ENCODE data around the gene CTDSP2. TPM values are rescaled to one million over a fixed set of nuclear protein-coding genes. Genes with fewer than 3 reads are reported as not detected.
"Not testable (repeated sequence)": the region's sequence is repeated elsewhere in the genome, so short reads cannot be mapped to it uniquely, and the experiment has no call there.

Gene CTDSP2
- total and polyA plus RNA-seq, 5 donors: 41.7 to 116 (median 99.6) TPM

GRCh38 chr12:57821474-57822214 is 24.9 kb downstream of the CTDSP2 start:
- 79% methylated on average over 10 of the region's 10 CpGs for WGBS
- Histone ChIP-seq H3K9me3 (ENCODE audit: control insufficient read depth, low read length) (no peaks in the 10 kb centered on the region), H3K4me1 (ENCODE audit: control insufficient read depth, insufficient read depth, low read length) (peaks cover 22% of the 10 kb centered on the region), H3K27me3 (ENCODE audit: control insufficient read depth, insufficient read depth) (no peaks in the 10 kb centered on the region), H3K27ac (ENCODE audit: low read length) (no peak overlapping the region), H3K4me3 (ENCODE audit: low read length) (no peak overlapping the region)
- peak in 1 of 2 donors; percentile 28 for ATAC-seq
- intact Hi-C loops (cut with DNase I): no loop called here
- no peak for DNase-seq

GRCh38 chr12:57821015-57821414 is 25.5 kb downstream of the CTDSP2 start:
- H3K27me3 ChIP-seq (ENCODE audit: control insufficient read depth, insufficient read depth); ATAC-seq; H3K27ac ChIP-seq (ENCODE audit: low read length); H3K9me3 ChIP-seq (ENCODE audit: control insufficient read depth, low read length); H3K4me3 ChIP-seq (ENCODE audit: low read length); intact Hi-C loops (cut with DNase I); DNase-seq: not testable (repeated sequence)
- WGBS: 76% methylated on average over 5 of the region's 5 CpGs
- peaks cover 24% of the 10 kb centered on the region for H3K4me1 ChIP-seq (ENCODE audit: control insufficient read depth, insufficient read depth, low read length)

- H3K4me3 ChIP-seq (ENCODE audit: low read length); H3K9me3 ChIP-seq (ENCODE audit: control insufficient read depth, low read length); ATAC-seq; H3K27ac ChIP-seq (ENCODE audit: low read length); DNase-seq; H3K27me3 ChIP-seq (ENCODE audit: control insufficient read depth, insufficient read depth); intact Hi-C loops (cut with DNase I): not testable (repeated sequence)
- peaks cover 31% of the 10 kb centered on the region for H3K4me1 ChIP-seq (ENCODE audit: control insufficient read depth, insufficient read depth, low read length)
- WGBS: 74% methylated on average over 8 of the region's 8 CpGs
These were observed 26.4 kb downstream of the CTDSP2 start for GRCh38 chr12:57820119-57820518.

GRCh38 chr12:57817990-57818331 is 28.6 kb downstream of the CTDSP2 start:
- H3K4me3 ChIP-seq (ENCODE audit: low read length); ATAC-seq; H3K9me3 ChIP-seq (ENCODE audit: control insufficient read depth, low read length); DNase-seq; intact Hi-C loops (cut with DNase I); H3K27me3 ChIP-seq (ENCODE audit: control insufficient read depth, insufficient read depth): not testable (repeated sequence)
- Histone ChIP-seq H3K27ac (ENCODE audit: low read length) (peak overlapping the region; percentile 92), H3K4me1 (ENCODE audit: control insufficient read depth, insufficient read depth, low read length) (peaks cover 30% of the 10 kb centered on the region)
- WGBS: 82% methylated on average over 3 of the region's 3 CpGs

GRCh38 chr12:57817261-57817989 is 29.1 kb downstream of the CTDSP2 start:
- peak overlapping the region; percentile 92 for H3K27ac ChIP-seq (ENCODE audit: low read length)
- H3K4me1 ChIP-seq (ENCODE audit: control insufficient read depth, insufficient read depth, low read length): peaks cover 30% of the 10 kb centered on the region
- 43% methylated on average over 8 of the region's 8 CpGs for WGBS
- ATAC-seq (peak; percentile 55 to 74), DNase-seq (peak in 1 of 3 donors; percentile 53)
- no peak overlapping the region for H3K4me3 ChIP-seq (ENCODE audit: low read length)
- no peaks in the 10 kb centered on the region for H3K27me3 ChIP-seq (ENCODE audit: control insufficient read depth, insufficient read depth)
- intact Hi-C loops (cut with DNase I): no loop called here
- no peaks in the 10 kb centered on the region for H3K9me3 ChIP-seq (ENCODE audit: control insufficient read depth, low read length)

- H3K4me1 ChIP-seq (ENCODE audit: control insufficient read depth, insufficient read depth, low read length): peaks cover 30% of the 10 kb centered on the region
These were observed 29.7 kb downstream of the CTDSP2 start for GRCh38 chr12:57816855-57817151.

GRCh38 chr12:57816001-57816854 is 30.3 kb downstream of the CTDSP2 start:
- Histone ChIP-seq H3K4me1 (ENCODE audit: control insufficient read depth, insufficient read depth, low read length) (peaks cover 30% of the 10 kb centered on the region), H3K27ac (ENCODE audit: low read length) (peak overlapping the region; percentile 68), H3K4me3 (ENCODE audit: low read length) (no peak overlapping the region), H3K27me3 (ENCODE audit: control insufficient read depth, insufficient read depth) (no peaks in the 10 kb centered on the region), H3K9me3 (ENCODE audit: control insufficient read depth, low read length) (no peaks in the 10 kb centered on the region)
- 46% methylated on average over 3 of the region's 3 CpGs for WGBS
- DNase-seq (peak in 1 of 3 donors; percentile 50), ATAC-seq (no peak)
- intact Hi-C loops (cut with DNase I): no loop called here

More at GRCh38 chr12:57816855-57817151, 29.7 kb downstream of the CTDSP2 start:
- WGBS: 22% methylated on average over 5 of the region's 5 CpGs
- Histone ChIP-seq H3K27ac (ENCODE audit: low read length) (peak overlapping the region; percentile 68), H3K9me3 (ENCODE audit: control insufficient read depth, low read length) (no peaks in the 10 kb centered on the region), H3K27me3 (ENCODE audit: control insufficient read depth, insufficient read depth) (no peaks in the 10 kb centered on the region), H3K4me3 (ENCODE audit: low read length) (no peak overlapping the region)
- ATAC-seq (peak; percentile 78 to 87), DNase-seq (peak; percentile 76 to 86 (median 77))
- intact Hi-C loops (cut with DNase I): no loop called here

- Histone ChIP-seq H3K4me3 (ENCODE audit: low read length) (no peak overlapping the region), H3K27ac (ENCODE audit: low read length) (peak overlapping the region; percentile 19), H3K4me1 (ENCODE audit: control insufficient read depth, insufficient read depth, low read length) (peaks cover 30% of the 10 kb centered on the region), H3K9me3 (ENCODE audit: control insufficient read depth, low read length) (no peaks in the 10 kb centered on the region), H3K27me3 (ENCODE audit: control insufficient read depth, insufficient read depth) (no peaks in the 10 kb centered on the region)
- DNase-seq (no peak), ATAC-seq (no peak)
- 82% methylated on average over 13 of the region's 13 CpGs for WGBS
- intact Hi-C loops (cut with DNase I): no loop called here
These were observed 31.1 kb downstream of the CTDSP2 start for GRCh38 chr12:57815177-57816000.

GRCh38 chr12:57813971-57814772 is 32.4 kb downstream of the CTDSP2 start:
- intact Hi-C loops (cut with DNase I): no loop called here
- Histone ChIP-seq H3K4me3 (ENCODE audit: low read length) (no peak overlapping the region), H3K27ac (ENCODE audit: low read length) (no peak overlapping the region), H3K9me3 (ENCODE audit: control insufficient read depth, low read length) (no peaks in the 10 kb centered on the region), H3K27me3 (ENCODE audit: control insufficient read depth, insufficient read depth) (no peaks in the 10 kb centered on the region), H3K4me1 (ENCODE audit: control insufficient read depth, insufficient read depth, low read length) (peaks cover 30% of the 10 kb centered on the region)
- ATAC-seq: peak in 1 of 2 donors; percentile 12
- peak in 2 of 3 donors; percentile 57 to 74 for DNase-seq
- 55% methylated on average over 17 of the region's 17 CpGs for WGBS
